Adrenal gland (tissue), 12 donors: ENCODE data around the gene KHDRBS1. TPM values are rescaled to one million over a fixed set of nuclear protein-coding genes. Genes with fewer than 3 reads are reported as not detected.
"Not testable (repeated sequence)": the region's sequence is repeated elsewhere in the genome, so short reads cannot be mapped to it uniquely, and the experiment has no call there.

Experiments used
- DNase-seq, 7 donors: peaks; one replicate each; pipeline ENCODE4 v3.0.0-alpha.2; 2019 to 2020
- H3K27ac ChIP-seq, 5 donors: fragments of 200-600 bp; sonication (generic) in 4 of 5; 1 replicate in 3 of 5; 2 replicates in 2 of 5; pipeline versions ENCODE4 v1.5.1 to v1.8.0; 2016 to 2020; ENCODE audit warnings: mild to moderate bottlenecking in 1 of 5
- H3K27me3 ChIP-seq: fragments of 200-600 bp; 2 replicates; pipeline ENCODE4 v1.8.0; 2021
- H3K36me3 ChIP-seq, 2 donors: fragments of 200-600 bp; replicated peaks in 1 of 2; 1 replicate in 1 of 2; 2 replicates in 1 of 2; pipeline versions ENCODE4 v1.5.1 to v1.8.0; 2018 to 2022
- H3K4me1 ChIP-seq, 2 donors: fragments of 200-600 bp; replicated peaks in 1 of 2; 1 replicate in 1 of 2; 2 replicates in 1 of 2; pipeline versions ENCODE4 v1.5.1 to v1.8.0; 2018 to 2021
- H3K4me3 ChIP-seq, 4 donors: fragments of 200-600 bp; sonication (generic) in 3 of 4; one replicate each; pipeline ENCODE4 v1.5.1; 2016 to 2018
- H3K9me3 ChIP-seq, 3 donors: fragments of 200-600 bp; sonication (generic) in 1 of 3; replicated peaks in 1 of 3; 1 replicate in 2 of 3; 2 replicates in 1 of 3; pipeline versions ENCODE4 v1.5.1 to v1.8.0; 2016 to 2021
- CTCF ChIP-seq, 6 experiments: fragments of 450-650 bp in 4 of 6; fragments of 200-600 bp in 2 of 6; sonication (generic) in 1 of 6; IDR thresholded peaks; 1 replicate in 5 of 6; 2 replicates in 1 of 6; pipeline versions ENCODE4 v1.5.1 to v1.8.0; 2016 to 2021; ENCODE audit warnings: antibody characterized with exemption in 6 of 6, mild to moderate bottlenecking in 2 of 6, moderate library complexity in 1 of 6
- POLR2A ChIP-seq, 2 donors: fragments of 450-650 bp; IDR thresholded peaks; one replicate each; pipeline ENCODE4 v1.6.1; 2017; ENCODE audit warnings: antibody characterized with exemption in 2 of 2, mild to moderate bottlenecking in 2 of 2, moderate library complexity in 1 of 2
- WGBS, 4 donors: extraction: QIAGEN DNeasy Blood & Tissue Kit in 2 of 4; methylation state at CpG; one replicate each; pipeline versions ENCODE4 v1.1.5 to v1.1.7; 2013 to 2017; 5-methylcytosine and 5-hydroxymethylcytosine counted together
- intact Hi-C, 2 donors: fragments of 100-400 bp; cut with DNase I; formaldehyde crosslinking; loops; one replicate each; pipeline versions ENCODE4 v1.14.1 to v1.15.0; 2022 to 2023
- polyA plus RNA-seq, 3 donors: library from polyadenylated mRNA; stranded (reverse); fragments of 200-250 nt in 2 of 3; fragments of 350-450 nt in 1 of 3; fragmentation: Illumina TruSeq in 1 of 3; extraction: RNeasy Lipid Tissue Mini Kit (QIAGEN cat#74804) in 1 of 3; gene quantifications; one replicate each; pipeline ENCODE4 v1.2.3, GENCODE V29; 2013 to 2014
- total RNA-seq, 9 donors: library from RNA; depleted of rRNA in 4 of 9; stranded (reverse); fragments of >200 nt in 4 of 9; fragments of 120-200 nt in 1 of 9; fragmentation: NEBNext Ultra II Directional in 1 of 9; extraction: Animal tissue kit (Norgen Biotek cat#: 25700) in 1 of 9; gene quantifications; one replicate each; pipeline versions ENCODE4 v1.1.0 to v1.2.4, GENCODE V29; 2013 to 2023
- donor health status: healthy with polysubstance abuse.
- donor health status: Bipolar disorder and iron deficiency.
- donor health status: DM: yes; HTN: yes; CAD: no.
- donor health status: DM: no; HTN: no; CAD: no.
- donor health status: DM: no; HTN: no; CAD: no.
- donor health status: DM: yes; HTN: yes; CAD: no.

Gene KHDRBS1
- total and polyA plus RNA-seq, 12 donors: 37.3 to 108 (median 72.8) TPM

GRCh38 chr1:32073299-32074229 lies 59.9 kb downstream of the KHDRBS1 start:
- peak overlapping the region in 3 of 4 donors; percentile 65 to 96 (median 96) for H3K4me3 ChIP-seq
- H3K27ac ChIP-seq: peak overlapping the region; percentile 76 to 90 (median 84)
- H3K36me3 ChIP-seq: peaks cover 0 to 33% of the 10 kb centered on the region in 2 donors
- peak in 1 of 7 donors; percentile 82 for DNase-seq
- no peaks in the 10 kb centered on the region for H3K27me3 ChIP-seq
- WGBS, 4 donors: 33 to 60% (median 37%) methylated on average over 17 to 28 of the region's 28 CpGs
- TF ChIP-seq CTCF (IDR thresholded peaks at IDR 0.05): peak in 1 of 6 experiments; percentile 8
- TF ChIP-seq POLR2A (IDR thresholded peaks at IDR 0.05): no peak
- peaks cover 8 to 19% of the 10 kb centered on the region in 2 donors for H3K4me1 ChIP-seq
- H3K9me3 ChIP-seq: no peaks in the 10 kb centered on the region
- intact Hi-C loops: no loop called here

GRCh38 chr1:32074841-32075240 lies 61.2 kb downstream of the KHDRBS1 start:
- Histone ChIP-seq H3K27me3 (no peaks in the 10 kb centered on the region), H3K27ac (no peak overlapping the region), H3K4me1 (peaks cover 8 to 19% of the 10 kb centered on the region in 2 donors), H3K9me3 (no peaks in the 10 kb centered on the region), H3K4me3 (no peak overlapping the region), H3K36me3 (peaks cover 0 to 36% of the 10 kb centered on the region in 2 donors)
- intact Hi-C loops: no loop called here
- DNase-seq: no peak
- TF ChIP-seq POLR2A (IDR thresholded peaks at IDR 0.05) (no peak), CTCF (IDR thresholded peaks at IDR 0.05) (no peak)
- WGBS, 4 donors: 90 to 97% (median 95%) methylated on average over 7 to 9 of the region's 9 CpGs

GRCh38 chr1:32077451-32077850 lies 63.8 kb downstream of the KHDRBS1 start:
- Histone ChIP-seq H3K4me3 (no peak overlapping the region), H3K9me3 (no peaks in the 10 kb centered on the region), H3K4me1 (peaks cover 8 to 10% of the 10 kb centered on the region in 2 donors), H3K27me3 (no peaks in the 10 kb centered on the region), H3K36me3 (peaks cover 0 to 36% of the 10 kb centered on the region in 2 donors), H3K27ac (no peak overlapping the region)
- 73 to 92% (median 82%) methylated on average over 3 of the region's 3 CpGs for WGBS, 4 donors
- no peak for DNase-seq
- TF ChIP-seq CTCF (IDR thresholded peaks at IDR 0.05) (no peak), POLR2A (IDR thresholded peaks at IDR 0.05) (no peak)
- intact Hi-C loops: no loop called here

- WGBS, 4 donors: 57 to 77% (median 67%) methylated on average over 1 of the region's 1 CpG
- intact Hi-C loops: no loop called here
- no peaks in the 10 kb centered on the region for H3K27me3 ChIP-seq
- H3K4me1 ChIP-seq: no peaks in the 10 kb centered on the region
- no peak overlapping the region for H3K27ac ChIP-seq
- no peak for TF ChIP-seq POLR2A (IDR thresholded peaks at IDR 0.05)
- no peak for TF ChIP-seq CTCF (IDR thresholded peaks at IDR 0.05)
- peaks cover 0 to 31% of the 10 kb centered on the region in 2 donors for H3K36me3 ChIP-seq
- H3K9me3 ChIP-seq: no peaks in the 10 kb centered on the region
- no peak overlapping the region for H3K4me3 ChIP-seq
- no peak for DNase-seq
Measured at GRCh38 chr1:32082022-32082421, 68.4 kb downstream of the KHDRBS1 start.

- DNase-seq, intact Hi-C loops, H3K9me3 ChIP-seq, H3K4me1 ChIP-seq, H3K27me3 ChIP-seq, H3K4me3 ChIP-seq, H3K27ac ChIP-seq: not testable (repeated sequence)
- 94 to 98% (median 97%) methylated on average over 2 of the region's 2 CpGs for WGBS, 4 donors
- H3K36me3 ChIP-seq: peaks cover 0 to 26% of the 10 kb centered on the region in 2 donors
Measured at GRCh38 chr1:32086381-32086780, 72.7 kb downstream of the KHDRBS1 start.
